Tibial nerve (tissue), 4 donors: ENCODE measurements around the gene TTC7B. TPM values are rescaled to one million over a fixed set of nuclear protein-coding genes. Genes with fewer than 3 reads are reported as not detected.

Experiments
- DNase-seq, 2 donors: peaks; one replicate each; pipeline ENCODE4 v3.0.0-alpha.2; 2019; ENCODE audit warnings: low spot score in 2 of 2
- H3K27ac ChIP-seq, 4 donors: fragments of 200-600 bp; sonication (generic) in 3 of 4; one replicate each; pipeline ENCODE4 v1.5.1; 2017 to 2019; ENCODE audit warnings: mild to moderate bottlenecking in 1 of 4
- H3K27me3 ChIP-seq, 2 donors: fragments of 200-600 bp; sonication (generic) in 1 of 2; one replicate each; pipeline versions ENCODE4 v1.5.1 to v1.6.0; 2017 to 2019
- H3K36me3 ChIP-seq, 3 donors: fragments of 200-600 bp; sonication (generic); one replicate each; pipeline ENCODE4 v1.5.1; 2018 to 2019
- H3K4me1 ChIP-seq, 4 donors: fragments of 200-600 bp; sonication (generic) in 3 of 4; one replicate each; pipeline ENCODE4 v1.5.1; 2017 to 2019
- H3K4me3 ChIP-seq, 4 donors: fragments of 200-600 bp; sonication (generic) in 3 of 4; one replicate each; pipeline ENCODE4 v1.5.1; 2017 to 2019; ENCODE audit warnings: mild to moderate bottlenecking in 1 of 4, moderate library complexity in 1 of 4
- H3K9me3 ChIP-seq, 4 donors: fragments of 200-600 bp; sonication (generic) in 3 of 4; one replicate each; pipeline ENCODE4 v1.5.1; 2017 to 2019
- EP300 ChIP-seq, 2 donors: sonication (generic); formaldehyde crosslinking; IDR thresholded peaks; one replicate each; pipeline ENCODE4 v1.6.1; 2017; ENCODE audit warnings: antibody characterized with exemption in 2 of 2, mild to moderate bottlenecking in 1 of 2
- POLR2A ChIP-seq, 2 donors: fragments of 450-650 bp; IDR thresholded peaks; one replicate each; pipeline ENCODE4 v1.6.1; 2017; ENCODE audit warnings: antibody characterized with exemption in 2 of 2, mild to moderate bottlenecking in 2 of 2, moderate library complexity in 2 of 2
- WGBS, 2 donors: methylation state at CpG; one replicate each; pipeline ENCODE4 v1.1.5; 2018; 5-methylcytosine and 5-hydroxymethylcytosine counted together
- total RNA-seq, 4 donors: library from RNA; depleted of rRNA; stranded (reverse); fragments of >200 nt; gene quantifications; one replicate each; pipeline ENCODE4 v1.1.0, GENCODE V29; 2016
- TF ChIP-seq, protein P1 (sequence below), 5 experiments: fragments of 200-600 bp in 3 of 5; fragments of 450-650 bp in 2 of 5; sonication (generic) in 3 of 5; IDR thresholded peaks; one replicate each; pipeline ENCODE4 v1.5.1; 2016 to 2019; ENCODE audit warnings: antibody characterized with exemption in 5 of 5, mild to moderate bottlenecking in 3 of 5, moderate library complexity in 2 of 5

TTC7B gene
- total RNA-seq, 4 donors from 2014 or later: 25.9 to 44.1 (median 34.4) TPM

DNA sequence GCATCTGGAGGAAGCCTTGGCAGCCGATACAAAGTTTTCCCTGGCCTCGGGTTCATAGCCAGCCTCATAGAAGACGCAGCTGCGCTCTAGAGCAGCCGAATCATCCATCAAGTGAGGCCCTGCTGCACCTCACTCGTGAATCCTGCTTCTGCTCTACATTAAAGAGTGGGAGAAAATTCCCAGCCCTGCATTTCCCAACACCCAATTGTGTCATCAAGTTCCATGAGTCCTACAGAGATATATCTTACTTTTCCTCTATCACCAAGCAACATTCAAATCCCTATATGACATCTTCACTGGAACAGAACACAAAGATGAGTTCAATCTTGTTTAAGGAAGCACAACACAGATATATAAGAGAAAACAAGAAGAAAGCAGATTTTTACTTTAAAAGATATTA, 139.3 kb downstream of the TTC7B start:
- TF ChIP-seq, protein P1, sequence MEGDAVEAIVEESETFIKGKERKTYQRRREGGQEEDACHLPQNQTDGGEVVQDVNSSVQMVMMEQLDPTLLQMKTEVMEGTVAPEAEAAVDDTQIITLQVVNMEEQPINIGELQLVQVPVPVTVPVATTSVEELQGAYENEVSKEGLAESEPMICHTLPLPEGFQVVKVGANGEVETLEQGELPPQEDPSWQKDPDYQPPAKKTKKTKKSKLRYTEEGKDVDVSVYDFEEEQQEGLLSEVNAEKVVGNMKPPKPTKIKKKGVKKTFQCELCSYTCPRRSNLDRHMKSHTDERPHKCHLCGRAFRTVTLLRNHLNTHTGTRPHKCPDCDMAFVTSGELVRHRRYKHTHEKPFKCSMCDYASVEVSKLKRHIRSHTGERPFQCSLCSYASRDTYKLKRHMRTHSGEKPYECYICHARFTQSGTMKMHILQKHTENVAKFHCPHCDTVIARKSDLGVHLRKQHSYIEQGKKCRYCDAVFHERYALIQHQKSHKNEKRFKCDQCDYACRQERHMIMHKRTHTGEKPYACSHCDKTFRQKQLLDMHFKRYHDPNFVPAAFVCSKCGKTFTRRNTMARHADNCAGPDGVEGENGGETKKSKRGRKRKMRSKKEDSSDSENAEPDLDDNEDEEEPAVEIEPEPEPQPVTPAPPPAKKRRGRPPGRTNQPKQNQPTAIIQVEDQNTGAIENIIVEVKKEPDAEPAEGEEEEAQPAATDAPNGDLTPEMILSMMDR (IDR thresholded peaks at IDR 0.05): no peak
- TF ChIP-seq EP300 (IDR thresholded peaks at IDR 0.05) (no peak), POLR2A (IDR thresholded peaks at IDR 0.05) (no peak)
- no peaks in the 10 kb centered on the region for H3K9me3 ChIP-seq
- no peak for DNase-seq
- peaks cover 0 to 14% (median 5%) of the 10 kb centered on the region in 4 donors for H3K4me1 ChIP-seq
- H3K4me3 ChIP-seq: no peak overlapping the region
- H3K27me3 ChIP-seq: no peaks in the 10 kb centered on the region
- H3K27ac ChIP-seq: no peak overlapping the region
- peaks cover 0 to 39% (median 0%) of the 10 kb centered on the region in 3 donors for H3K36me3 ChIP-seq
- WGBS, 2 donors: 91 to 93% methylated on average over 5 to 6 of the region's 6 CpGs

- H3K4me1 ChIP-seq: peaks cover 0 to 14% (median 5%) of the 10 kb centered on the region in 4 donors
- TF ChIP-seq POLR2A (IDR thresholded peaks at IDR 0.05) (no peak), EP300 (IDR thresholded peaks at IDR 0.05) (no peak)
- TF ChIP-seq, protein P1 (IDR thresholded peaks at IDR 0.05): no peak
- 95 to 97% methylated on average over 6 to 7 of the region's 7 CpGs for WGBS, 2 donors
- no peak for DNase-seq
- no peaks in the 10 kb centered on the region for H3K9me3 ChIP-seq
- no peak overlapping the region for H3K27ac ChIP-seq
- H3K36me3 ChIP-seq: peaks cover 0 to 44% (median 0%) of the 10 kb centered on the region in 3 donors
- H3K4me3 ChIP-seq: no peak overlapping the region
- no peaks in the 10 kb centered on the region for H3K27me3 ChIP-seq
These were observed 139.9 kb downstream of the TTC7B start for GRCh38 chr14:90676356-90676755.

GRCh38 chr14:90675399-90675798, 140.8 kb downstream of the TTC7B start:
- Histone ChIP-seq H3K4me1 (peaks cover 0 to 14% (median 5%) of the 10 kb centered on the region in 4 donors), H3K27ac (no peak overlapping the region), H3K36me3 (peaks cover 0 to 52% (median 0%) of the 10 kb centered on the region in 3 donors), H3K27me3 (no peaks in the 10 kb centered on the region), H3K4me3 (no peak overlapping the region), H3K9me3 (no peaks in the 10 kb centered on the region)
- 80 to 81% methylated on average over 7 of the region's 7 CpGs for WGBS, 2 donors
- DNase-seq: no peak
- TF ChIP-seq POLR2A (IDR thresholded peaks at IDR 0.05) (no peak), EP300 (IDR thresholded peaks at IDR 0.05) (no peak)
- TF ChIP-seq, protein P1 (IDR thresholded peaks at IDR 0.05): no peak

GRCh38 chr14:90674716-90675115, 141.5 kb downstream of the TTC7B start:
- 76 to 83% methylated on average over 5 of the region's 5 CpGs for WGBS, 2 donors
- Histone ChIP-seq H3K9me3 (no peaks in the 10 kb centered on the region), H3K4me3 (no peak overlapping the region), H3K36me3 (peaks cover 0 to 58% (median 0%) of the 10 kb centered on the region in 3 donors), H3K4me1 (peaks cover 0 to 14% (median 5%) of the 10 kb centered on the region in 4 donors), H3K27ac (no peak overlapping the region), H3K27me3 (no peaks in the 10 kb centered on the region)
- no peak for DNase-seq
- TF ChIP-seq POLR2A (IDR thresholded peaks at IDR 0.05): no peak
- no peak for TF ChIP-seq EP300 (IDR thresholded peaks at IDR 0.05)
- TF ChIP-seq, protein P1 (IDR thresholded peaks at IDR 0.05): no peak

- peaks cover 0 to 14% (median 5%) of the 10 kb centered on the region in 4 donors for H3K4me1 ChIP-seq
- TF ChIP-seq EP300 (IDR thresholded peaks at IDR 0.05) (no peak), POLR2A (IDR thresholded peaks at IDR 0.05) (no peak)
- TF ChIP-seq, protein P1 (IDR thresholded peaks at IDR 0.05): no peak
- DNase-seq: no peak
- no peaks in the 10 kb centered on the region for H3K27me3 ChIP-seq
- 90 to 91% methylated on average over 8 of the region's 8 CpGs for WGBS, 2 donors
- H3K36me3 ChIP-seq: peaks cover 0 to 63% (median 0%) of the 10 kb centered on the region in 3 donors
- peaks cover 0 to under 1% (median 0%) of the 10 kb centered on the region in 4 donors for H3K9me3 ChIP-seq
- H3K4me3 ChIP-seq: no peak overlapping the region
- no peak overlapping the region for H3K27ac ChIP-seq
These were observed 142.1 kb downstream of the TTC7B start for GRCh38 chr14:90674043-90674670.
